Mucosa of stomach (tissue), 1 donor: ENCODE data around the gene PNPLA8.
A peak's percentile ranks its signal among the peaks of the same experiment; 100 is the strongest.
"Not testable (repeated sequence)": the region's sequence is repeated elsewhere in the genome, so short reads cannot be mapped to it uniquely, and the experiment has no call there.

Experiments
- H3K27me3 ChIP-seq: one replicate; pipeline ENCODE4 v1.7.0; 2013; ENCODE audit warnings: mild to moderate bottlenecking, low read length; ENCODE audit not compliant: control insufficient read depth, insufficient read depth
- H3K36me3 ChIP-seq: one replicate; pipeline ENCODE4 v1.7.0; 2013; ENCODE audit warnings: low read length; ENCODE audit not compliant: control insufficient read depth, insufficient read depth
- H3K4me1 ChIP-seq: one replicate; pipeline ENCODE4 v1.7.0; 2013; ENCODE audit warnings: mild to moderate bottlenecking, low read length; ENCODE audit not compliant: control insufficient read depth, insufficient read depth
- H3K4me3 ChIP-seq: one replicate; pipeline ENCODE4 v1.7.0; 2013; ENCODE audit warnings: low read length
- H3K9ac ChIP-seq: one replicate; pipeline ENCODE4 v1.7.0; 2013; ENCODE audit warnings: mild to moderate bottlenecking, low read length, moderate library complexity
- H3K9me3 ChIP-seq: one replicate; pipeline ENCODE4 v1.7.0; 2013; ENCODE audit warnings: mild to moderate bottlenecking, low read length, moderate library complexity; ENCODE audit not compliant: control insufficient read depth
- donor health status: Pancreatic carcinoma.

Gene PNPLA8

DNA sequence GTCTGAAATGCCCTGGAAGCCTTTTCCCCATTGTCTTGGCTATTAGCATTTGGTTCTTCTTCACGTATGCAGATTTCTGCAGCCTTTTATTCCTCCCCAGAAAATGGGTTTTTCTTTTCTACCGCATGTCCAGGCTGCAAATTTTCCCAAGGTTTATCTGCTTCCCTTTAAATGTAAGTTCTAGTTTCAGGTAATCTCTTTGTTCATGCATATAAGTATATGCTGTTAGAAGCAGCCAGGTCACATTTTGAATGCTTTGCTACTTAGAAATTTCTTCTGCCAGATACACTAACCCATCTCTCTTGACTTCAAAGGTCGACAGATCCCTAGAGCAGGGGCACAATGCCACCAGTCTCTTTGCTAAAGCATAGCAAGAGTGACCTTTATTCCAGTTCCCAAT, 31.3 kb upstream of the PNPLA8 start:
- no peaks in the 10 kb centered on the region for H3K27me3 ChIP-seq
- no peaks in the 10 kb centered on the region for H3K36me3 ChIP-seq
- no peaks in the 10 kb centered on the region for H3K9me3 ChIP-seq
- no peak overlapping the region for H3K9ac ChIP-seq
- no peaks in the 10 kb centered on the region for H3K4me1 ChIP-seq
- H3K4me3 ChIP-seq, result no peak overlapping the region

DNA sequence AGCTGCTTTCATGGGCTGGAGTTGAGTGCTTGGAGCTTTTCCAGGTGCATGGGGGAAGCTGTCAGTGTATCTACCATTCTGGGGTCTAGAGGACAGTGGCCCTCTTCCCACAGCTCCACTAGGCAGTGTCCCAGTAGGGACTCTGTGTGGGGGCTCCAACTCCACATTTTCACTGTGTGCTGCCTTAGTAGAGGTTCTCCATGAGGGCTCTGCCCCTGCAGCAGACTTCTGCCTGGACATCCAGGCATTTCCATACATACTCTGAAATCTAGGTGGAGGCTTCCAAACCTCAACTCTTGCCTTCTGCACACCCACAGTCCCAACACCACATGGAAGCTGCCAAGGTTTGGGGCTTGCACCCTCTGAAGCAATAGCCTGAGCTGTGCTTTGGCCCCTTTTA, 30.7 kb upstream of the PNPLA8 start:
- H3K4me3 ChIP-seq, H3K9ac ChIP-seq, H3K27me3 ChIP-seq, H3K36me3 ChIP-seq, H3K4me1 ChIP-seq, H3K9me3 ChIP-seq: not testable (repeated sequence)

DNA sequence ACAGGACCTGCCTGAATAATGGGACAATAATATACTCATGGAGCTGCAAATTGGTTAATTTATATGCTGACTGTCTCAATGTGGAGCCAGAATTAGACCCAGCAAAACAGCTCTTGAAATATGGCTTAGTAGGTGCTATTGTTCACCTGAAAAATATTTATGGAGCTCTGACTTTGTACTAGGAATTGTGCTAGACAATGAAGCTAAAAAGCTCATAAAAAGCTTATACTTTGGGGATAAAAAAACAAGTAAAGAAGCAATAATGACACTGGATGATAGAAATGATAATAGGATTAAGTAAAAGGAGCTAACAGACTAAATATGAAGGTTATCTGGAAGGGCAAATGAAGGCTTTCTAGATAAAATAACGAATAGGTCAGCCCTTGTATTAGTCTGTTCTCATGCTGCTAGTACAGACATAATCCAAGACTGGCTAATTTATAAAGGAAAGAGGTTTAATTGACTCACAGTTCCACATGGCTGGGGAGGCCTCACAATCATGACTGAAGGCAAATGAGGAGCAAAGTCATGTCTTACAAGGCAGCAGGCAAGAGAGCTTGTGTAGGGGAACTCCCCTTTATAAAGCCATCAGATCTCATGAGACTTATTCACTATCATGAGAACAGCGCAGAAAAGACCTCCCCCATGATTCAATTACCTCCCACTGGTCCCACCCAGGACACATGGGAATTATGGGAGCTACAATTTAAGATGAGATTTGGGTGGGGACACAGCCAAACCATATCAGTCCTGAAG, 22.4 kb upstream of the PNPLA8 start:
- H3K27me3 ChIP-seq, H3K4me3 ChIP-seq, H3K36me3 ChIP-seq, H3K9ac ChIP-seq, H3K9me3 ChIP-seq, H3K4me1 ChIP-seq: not testable (repeated sequence)

DNA sequence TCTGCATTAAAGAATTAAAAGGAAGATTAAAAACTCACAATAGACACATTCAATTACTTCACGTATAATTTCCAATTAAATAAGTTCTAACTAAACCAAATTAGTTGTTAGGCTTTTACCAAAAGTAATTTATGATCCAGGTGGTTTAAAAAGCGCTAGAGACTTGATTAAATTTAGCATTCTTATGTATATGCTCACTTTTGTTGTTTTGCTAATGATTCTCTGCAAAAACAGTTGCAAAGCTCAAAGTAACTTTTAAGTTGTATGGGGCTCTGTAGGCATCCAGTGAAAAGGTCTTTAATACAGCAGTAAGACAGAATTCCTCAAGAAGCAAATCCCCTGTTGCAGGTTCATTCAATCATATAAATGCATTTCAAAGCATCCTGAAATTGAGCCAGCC, 15.5 kb upstream of the PNPLA8 start:
- H3K9ac ChIP-seq, result no peak overlapping the region
- no peaks in the 10 kb centered on the region for H3K4me1 ChIP-seq
- H3K4me3 ChIP-seq, result no peak overlapping the region
- H3K27me3 ChIP-seq, result no peaks in the 10 kb centered on the region
- H3K36me3 ChIP-seq, result no peaks in the 10 kb centered on the region
- H3K9me3 ChIP-seq, result no peaks in the 10 kb centered on the region

DNA sequence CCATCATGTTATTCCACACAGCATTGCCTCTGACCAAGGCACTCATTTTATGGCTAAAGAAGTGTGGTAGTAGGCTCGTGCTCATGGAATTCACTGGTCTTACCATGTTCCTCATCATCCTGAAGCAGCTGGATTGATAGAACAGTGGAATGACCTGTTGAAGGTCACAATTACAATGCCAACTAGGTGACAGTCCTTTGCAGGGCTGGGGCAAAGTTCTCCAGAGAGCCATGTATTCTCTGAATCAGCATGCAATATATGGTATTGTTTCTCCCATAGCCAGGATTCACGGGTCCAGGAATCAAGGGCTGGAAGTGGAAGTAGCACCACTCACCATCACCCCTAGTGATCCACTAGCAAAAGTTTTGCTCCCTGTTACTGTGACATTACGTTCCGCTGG, 12.8 kb upstream of the PNPLA8 start:
- H3K9ac ChIP-seq, H3K36me3 ChIP-seq, H3K4me1 ChIP-seq, H3K4me3 ChIP-seq, H3K27me3 ChIP-seq, H3K9me3 ChIP-seq: not testable (repeated sequence)

DNA sequence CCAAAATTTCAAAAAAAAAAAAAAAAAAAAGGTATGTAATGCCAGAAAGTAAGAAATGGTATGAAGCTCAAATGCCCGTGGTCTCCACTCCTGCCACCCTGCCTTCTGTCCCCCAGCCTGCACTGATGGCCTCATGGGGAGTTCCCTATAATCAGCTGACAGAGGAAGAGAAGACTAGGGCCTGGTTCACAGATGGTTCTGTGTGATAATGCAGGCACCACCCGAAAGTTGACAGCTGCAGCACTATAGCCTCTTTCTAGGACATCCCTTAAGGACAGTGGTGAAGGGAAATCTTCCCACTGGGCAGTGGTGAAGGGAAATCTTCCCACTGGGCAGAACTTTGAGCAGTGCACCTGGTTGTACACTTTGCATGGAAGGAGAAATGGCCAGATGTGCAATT, 12.3 kb upstream of the PNPLA8 start:
- not testable (repeated sequence) for H3K36me3 ChIP-seq, H3K4me3 ChIP-seq, H3K9me3 ChIP-seq, H3K4me1 ChIP-seq, H3K27me3 ChIP-seq, H3K9ac ChIP-seq

DNA sequence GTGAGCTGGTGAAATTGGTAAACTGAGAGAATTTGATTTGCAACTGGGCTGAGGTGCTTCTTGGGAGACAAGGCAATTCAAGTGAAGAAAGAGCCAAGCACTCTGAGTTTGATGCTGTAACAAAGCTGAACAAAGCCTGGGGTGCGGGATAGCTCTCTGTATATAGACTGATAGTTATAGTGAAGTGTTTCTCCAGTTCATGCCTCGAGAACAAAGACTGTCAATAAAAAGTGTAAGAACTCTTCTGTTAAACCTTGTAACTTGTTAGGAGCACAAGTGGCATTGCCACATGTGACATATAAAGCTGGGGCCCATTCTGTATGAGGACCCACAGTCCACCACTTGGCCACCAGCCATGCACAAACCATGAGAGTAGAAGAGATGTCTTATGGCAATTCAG, 11.3 kb upstream of the PNPLA8 start:
- Histone ChIP-seq H3K4me3 (no peak overlapping the region), H3K36me3 (no peaks in the 10 kb centered on the region), H3K27me3 (no peaks in the 10 kb centered on the region)

DNA sequence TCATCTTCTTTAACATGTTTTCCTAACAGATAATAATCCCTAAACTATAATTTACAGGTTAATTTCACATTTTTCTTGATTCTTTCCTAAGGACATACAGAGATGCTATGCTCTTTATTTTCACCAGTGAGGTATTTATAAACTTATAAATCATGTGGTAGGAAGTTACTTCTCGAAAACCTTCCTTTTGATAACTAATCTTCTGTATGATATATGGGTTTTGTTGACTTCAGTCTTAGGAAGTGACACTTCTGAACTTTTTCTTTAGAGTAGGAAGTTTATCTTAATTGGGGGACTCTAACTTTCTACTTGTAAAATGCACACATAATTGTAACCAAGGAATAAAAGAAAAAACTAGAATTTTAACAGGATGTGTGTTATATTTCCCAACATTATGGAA, 9.8 kb upstream of the PNPLA8 start:
- H3K9ac ChIP-seq, result no peak overlapping the region

More for the DNA sequence above, 11.3 kb upstream of the PNPLA8 start:
- no peaks in the 10 kb centered on the region for H3K4me1 ChIP-seq
- no peak overlapping the region for H3K9ac ChIP-seq
- H3K9me3 ChIP-seq, result no peaks in the 10 kb centered on the region

DNA sequence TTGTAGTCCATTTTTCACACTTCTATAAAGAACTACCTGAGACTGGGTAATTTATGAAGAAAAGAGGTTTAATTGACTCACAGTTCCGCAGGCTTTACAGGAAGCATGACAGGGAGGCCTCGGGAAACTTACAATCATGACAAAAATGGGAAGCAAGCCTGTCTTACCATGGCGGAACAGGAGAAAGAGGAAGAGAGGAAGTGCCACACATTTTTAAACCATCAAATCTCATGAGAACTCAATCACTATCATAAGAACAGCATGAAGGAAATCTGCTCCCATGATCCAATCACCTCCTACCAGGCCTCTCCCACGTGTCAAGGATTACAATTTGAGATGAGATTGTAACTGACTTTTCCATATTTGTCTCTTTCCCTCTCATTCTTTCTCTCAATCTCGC, 9.3 kb upstream of the PNPLA8 start:
- H3K9me3 ChIP-seq, result no peaks in the 10 kb centered on the region
- H3K36me3 ChIP-seq, result no peaks in the 10 kb centered on the region
- no peaks in the 10 kb centered on the region for H3K27me3 ChIP-seq
- H3K4me1 ChIP-seq, result no peaks in the 10 kb centered on the region
- no peak overlapping the region for H3K4me3 ChIP-seq
- H3K9ac ChIP-seq, result no peak overlapping the region

More for the DNA sequence above, 9.8 kb upstream of the PNPLA8 start:
- no peak overlapping the region for H3K4me3 ChIP-seq
- H3K4me1 ChIP-seq, result no peaks in the 10 kb centered on the region
- H3K27me3 ChIP-seq, result no peaks in the 10 kb centered on the region
- no peaks in the 10 kb centered on the region for H3K36me3 ChIP-seq
- no peaks in the 10 kb centered on the region for H3K9me3 ChIP-seq

DNA sequence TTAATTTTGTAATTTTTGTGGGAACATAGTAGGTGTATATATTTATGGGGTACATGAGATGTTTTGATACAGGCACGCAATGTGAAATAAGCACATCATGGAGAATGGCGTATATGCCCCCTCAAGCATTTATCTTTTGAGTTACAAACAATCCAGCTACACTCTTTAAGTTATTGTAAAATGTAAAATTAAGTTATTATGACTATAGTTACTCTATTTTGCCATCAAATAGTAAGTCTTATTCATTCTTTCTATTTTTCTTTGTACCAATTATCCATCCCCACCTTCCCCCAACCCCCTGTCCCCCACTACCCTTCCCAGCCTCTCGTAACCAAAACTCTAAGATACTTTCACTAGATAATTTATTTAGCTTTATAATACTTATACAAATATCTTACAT, 7.8 kb upstream of the PNPLA8 start:
- Histone ChIP-seq H3K9me3 (no peaks in the 10 kb centered on the region), H3K36me3 (no peaks in the 10 kb centered on the region), H3K27me3 (no peaks in the 10 kb centered on the region), H3K4me1 (peaks cover 5% of the 10 kb centered on the region), H3K4me3 (no peak overlapping the region), H3K9ac (no peak overlapping the region)

DNA sequence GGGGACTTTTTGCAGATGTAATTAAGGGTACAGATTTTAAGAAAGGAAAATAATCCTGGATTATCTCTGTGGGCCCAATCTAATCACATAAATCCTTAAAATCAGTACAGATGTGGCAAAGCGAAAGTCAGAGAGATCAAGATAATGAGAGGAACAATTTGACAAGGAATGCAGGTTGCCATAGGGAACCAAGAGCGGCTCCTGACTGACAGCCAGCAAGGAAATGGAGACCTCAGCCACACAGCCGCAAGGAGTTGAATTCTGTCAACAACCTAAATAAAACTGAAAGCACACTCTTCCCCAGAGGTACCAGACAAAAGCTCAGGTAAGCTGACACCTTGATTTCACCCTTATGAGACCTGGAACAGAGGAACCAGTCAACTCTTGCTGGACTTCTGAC, 3.4 kb upstream of the PNPLA8 start:
- peak overlapping the region; percentile 46 for H3K9ac ChIP-seq
- H3K27me3 ChIP-seq, result no peaks in the 10 kb centered on the region
- no peaks in the 10 kb centered on the region for H3K36me3 ChIP-seq
- H3K4me1 ChIP-seq, result peaks cover 19% of the 10 kb centered on the region
- H3K4me3 ChIP-seq, result no peak overlapping the region
- no peaks in the 10 kb centered on the region for H3K9me3 ChIP-seq

DNA sequence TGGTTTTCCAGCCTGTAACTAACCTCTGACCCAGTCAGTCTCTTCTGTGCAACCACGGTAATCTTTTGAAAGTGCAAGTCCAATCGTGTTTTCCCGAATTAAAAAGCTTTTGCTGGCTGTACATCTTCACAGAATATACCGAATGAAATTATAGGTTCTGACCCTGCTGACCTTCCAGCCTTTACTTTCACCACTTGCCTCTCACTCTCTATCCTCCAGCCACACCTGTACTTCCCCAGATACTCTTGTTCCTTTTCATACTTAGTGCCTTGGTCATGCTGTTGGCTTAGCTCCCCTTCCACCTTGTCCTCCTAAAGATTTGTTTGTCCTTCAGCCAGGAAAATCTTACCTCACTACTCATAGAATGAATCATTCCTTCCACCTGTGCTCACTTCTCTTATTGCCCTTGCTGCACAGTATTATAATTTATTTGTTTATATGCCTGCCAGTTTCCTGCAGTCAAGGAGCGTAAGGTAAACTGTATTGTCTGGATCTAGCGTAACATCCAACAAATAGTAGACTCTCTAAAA, 2.3 kb upstream of the PNPLA8 start:
- H3K9me3 ChIP-seq, result no peaks in the 10 kb centered on the region
- no peak overlapping the region for H3K4me3 ChIP-seq
- H3K4me1 ChIP-seq, result peaks cover 25% of the 10 kb centered on the region
- no peaks in the 10 kb centered on the region for H3K27me3 ChIP-seq
- H3K9ac ChIP-seq, result no peak overlapping the region
- H3K36me3 ChIP-seq, result no peaks in the 10 kb centered on the region

DNA sequence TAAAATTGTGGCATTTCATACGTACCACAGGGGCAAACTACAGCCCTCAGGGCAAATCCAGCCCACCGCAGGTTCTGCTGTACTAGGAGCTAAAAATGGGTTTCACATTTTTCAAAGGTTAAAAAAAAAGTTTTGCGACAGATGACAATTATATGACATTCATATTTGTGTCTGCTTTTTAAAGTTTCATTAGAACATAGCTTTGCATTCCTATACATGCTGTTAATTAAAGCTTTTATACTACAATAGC, 758 bp upstream of the PNPLA8 start:
- no peaks in the 10 kb centered on the region for H3K27me3 ChIP-seq
- H3K9ac ChIP-seq, result peak overlapping the region; percentile 85
- H3K9me3 ChIP-seq, result no peaks in the 10 kb centered on the region
- H3K4me3 ChIP-seq, result peak overlapping the region; percentile 75
- H3K4me1 ChIP-seq, result peaks cover 25% of the 10 kb centered on the region
- H3K36me3 ChIP-seq, result no peaks in the 10 kb centered on the region
